T-helper 22 cell (primary cell): Measurements from ENCODE around the gene KLHL22.

ENCODE experiments used
- DNase-seq: peaks from one replicate; pipeline ENCODE4 v3.0.0-alpha.2; 2020; ENCODE audit warnings: low read depth

Gene KLHL22

GRCh38 chr22:20446383-20446970, 49.1 kb downstream of the KLHL22 start:
- no peak for DNase-seq

GRCh38 chr22:20444325-20444724, 51.3 kb downstream of the KLHL22 start:
- DNase-seq = no peak

GRCh38 chr22:20442485-20443284, 52.9 kb downstream of the KLHL22 start:
- no peak for DNase-seq

GRCh38 chr22:20441631-20442484, 53.7 kb downstream of the KLHL22 start:
- no peak for DNase-seq

GRCh38 chr22:20440637-20441591, 54.7 kb downstream of the KLHL22 start:
- no peak for DNase-seq

GRCh38 chr22:20439928-20440575, 55.5 kb downstream of the KLHL22 start:
- no peak for DNase-seq

- DNase-seq = no peak
Measured at GRCh38 chr22:20439556-20439927, 56.1 kb downstream of the KLHL22 start.

- no peak for DNase-seq
Measured at GRCh38 chr22:20438678-20439492, 56.7 kb downstream of the KLHL22 start.

- DNase-seq = no peak
Measured at GRCh38 chr22:20438427-20438677, 57.2 kb downstream of the KLHL22 start.

GRCh38 chr22:20437613-20438426, 57.8 kb downstream of the KLHL22 start, which contains the start of gene SCARF2:
TSS of gene SCARF2 (minus strand) at chr22:20437825. CDS start at chr22:20437754, 71 bp downstream.
- DNase-seq = no peak

GRCh38 chr22:20436768-20437612, 58.6 kb downstream of the KLHL22 start:
- no peak for DNase-seq

GRCh38 chr22:20436307-20436767, 59.3 kb downstream of the KLHL22 start:
- DNase-seq = no peak

- no peak for DNase-seq
Measured at GRCh38 chr22:20435436-20436306, 59.9 kb downstream of the KLHL22 start.

- no peak for DNase-seq
Measured at GRCh38 chr22:20434773-20435172, 60.8 kb downstream of the KLHL22 start.

GRCh38 chr22:20434264-20434751, 61.3 kb downstream of the KLHL22 start:
- no peak for DNase-seq

- no peak for DNase-seq
Measured at GRCh38 chr22:20433686-20434241, 61.8 kb downstream of the KLHL22 start.

- DNase-seq = no peak
Measured at GRCh38 chr22:20433191-20433590, 62.4 kb downstream of the KLHL22 start.
